NCI-H526 (cell line): ENCODE results near the gene MGAT3.
A peak's percentile ranks its signal among the peaks of the same experiment; 100 is the strongest.
"Not testable (repeated sequence)": the region's sequence is repeated elsewhere in the genome, so short reads cannot be mapped to it uniquely, and the experiment has no call there.

Experiments
- DNase-seq, 2 experiments: peaks; one replicate each; lab custom pipeline; 2025; lab: John Stamatoyannopoulos, UW

The MGAT3 gene

DNA sequence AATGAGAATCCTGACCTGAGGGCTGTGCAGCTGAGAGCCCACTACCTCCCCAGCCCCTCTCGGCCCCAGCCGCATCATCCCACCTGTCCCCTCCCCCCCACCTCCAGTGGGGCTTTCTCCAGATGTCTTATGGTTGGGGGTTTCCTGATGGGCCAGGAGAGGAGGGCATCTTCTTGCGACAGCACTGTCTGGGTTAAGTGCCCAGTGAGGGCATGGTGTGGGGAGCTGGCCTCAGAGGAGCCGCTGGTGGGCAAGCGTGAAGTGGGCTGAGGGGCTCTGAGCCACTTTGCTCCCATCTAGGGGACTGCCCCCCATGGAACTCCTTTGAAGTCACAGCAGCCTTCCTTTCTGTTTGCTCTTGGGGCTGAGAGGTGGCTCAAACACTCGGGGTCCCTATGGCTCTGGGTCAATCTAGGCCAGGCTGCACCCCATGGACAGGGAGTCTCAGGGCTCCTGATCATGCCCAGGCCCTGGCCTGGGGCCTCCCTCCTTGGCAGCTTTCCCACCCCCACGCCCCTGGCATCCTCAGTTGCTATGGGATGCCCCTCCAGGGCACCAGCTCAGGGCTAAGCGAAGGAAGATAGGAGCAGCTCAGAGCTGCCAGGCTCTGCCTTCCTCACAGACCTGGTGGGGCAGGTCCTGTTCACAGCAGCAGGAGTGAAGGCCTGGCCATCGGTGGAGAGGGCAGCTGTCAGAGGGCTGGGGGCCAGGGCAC is 34.3 kb downstream of the MGAT3 start:
- DNase-seq = no peak

DNA sequence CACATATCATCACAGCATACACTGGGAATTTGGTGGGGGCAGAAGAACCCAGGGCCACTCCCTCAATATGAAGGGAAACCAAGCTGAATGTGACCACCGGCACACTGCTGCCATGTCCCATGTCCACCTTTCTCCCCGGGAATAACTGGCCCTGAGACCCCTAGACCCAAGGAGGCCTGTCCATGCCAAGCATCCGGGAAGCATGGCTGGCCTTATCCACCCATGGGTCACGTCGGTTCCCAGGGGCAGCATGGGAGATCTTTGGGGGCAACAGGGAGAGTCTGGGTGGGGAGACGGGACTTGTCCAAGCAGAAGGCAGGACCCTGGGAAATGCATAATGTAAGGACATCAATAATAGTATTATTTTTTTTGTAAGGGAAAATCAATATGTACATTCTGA is 34.9 kb downstream of the MGAT3 start:
- DNase-seq = no peak

DNA sequence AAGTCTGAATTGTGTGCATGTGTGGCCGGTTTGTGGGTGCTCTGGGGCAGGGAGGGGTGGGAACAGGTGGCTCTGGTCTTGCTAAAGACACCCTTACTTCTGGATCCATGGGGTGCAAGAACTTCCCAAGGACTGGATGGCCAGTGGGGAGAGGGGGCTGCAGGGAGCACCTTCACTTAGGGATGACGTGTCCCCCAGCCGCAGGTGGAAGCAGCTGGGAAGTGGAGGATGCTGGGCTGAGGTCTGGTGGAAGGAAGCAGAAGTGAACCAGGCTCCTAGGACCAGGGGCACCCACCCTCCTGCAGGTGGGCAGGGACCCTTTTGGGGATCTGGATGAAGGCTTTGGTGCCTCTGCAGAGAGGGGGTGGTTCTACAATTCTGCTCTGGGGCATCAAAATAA is 35.4 kb downstream of the MGAT3 start:
- DNase-seq = no peak

DNA sequence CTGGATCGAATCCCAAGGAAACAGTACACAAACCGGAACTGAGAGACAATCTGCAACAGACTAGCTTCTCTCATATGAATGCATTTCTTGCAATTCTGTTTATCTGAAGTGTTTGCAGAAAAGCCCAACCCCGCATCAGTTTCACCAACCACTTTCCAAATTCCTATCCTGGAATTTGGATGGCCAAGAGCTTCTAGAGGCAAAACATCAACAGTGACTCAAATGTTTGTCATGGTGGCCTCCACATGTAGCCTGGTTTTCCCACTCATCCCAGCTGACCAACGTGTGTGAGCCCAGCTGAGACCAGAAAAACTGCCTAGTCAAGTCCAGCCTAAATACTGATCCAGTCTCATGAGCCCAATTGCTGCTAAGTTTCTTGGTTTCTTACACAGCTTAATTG is 36.9 kb downstream of the MGAT3 start:
- no peak for DNase-seq

DNA sequence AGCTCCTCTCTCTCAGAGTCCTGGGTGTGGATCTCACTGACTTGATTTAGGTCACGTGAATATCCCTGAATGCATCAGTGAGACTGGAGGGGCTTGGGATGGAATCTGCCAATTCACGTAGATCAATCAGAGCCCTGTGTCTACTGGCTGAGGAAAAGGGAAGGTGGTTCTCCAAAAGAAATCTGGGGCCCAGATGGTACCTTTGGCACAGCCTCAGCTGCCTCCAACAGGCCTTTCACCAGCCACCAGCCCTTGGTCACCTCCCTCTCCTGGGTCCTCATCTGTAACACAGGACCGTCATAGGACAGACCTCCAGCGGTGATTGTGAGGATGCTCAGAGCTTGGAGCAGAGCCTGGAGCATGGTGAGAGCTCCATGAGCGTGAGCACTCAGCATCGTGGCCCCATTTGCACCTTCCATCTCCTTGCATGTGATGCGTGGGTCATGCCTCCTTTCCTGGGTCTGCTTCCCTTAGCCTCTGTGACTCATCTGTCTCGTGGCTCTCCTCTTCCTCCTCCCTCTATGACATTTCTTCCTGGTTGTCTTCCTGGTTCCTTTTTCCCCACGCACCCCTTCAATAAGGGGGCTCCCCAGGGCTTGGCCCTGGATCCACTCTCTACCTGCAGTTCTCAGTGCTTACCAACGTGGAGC is 37.8 kb downstream of the MGAT3 start:
- DNase-seq = no peak

DNA sequence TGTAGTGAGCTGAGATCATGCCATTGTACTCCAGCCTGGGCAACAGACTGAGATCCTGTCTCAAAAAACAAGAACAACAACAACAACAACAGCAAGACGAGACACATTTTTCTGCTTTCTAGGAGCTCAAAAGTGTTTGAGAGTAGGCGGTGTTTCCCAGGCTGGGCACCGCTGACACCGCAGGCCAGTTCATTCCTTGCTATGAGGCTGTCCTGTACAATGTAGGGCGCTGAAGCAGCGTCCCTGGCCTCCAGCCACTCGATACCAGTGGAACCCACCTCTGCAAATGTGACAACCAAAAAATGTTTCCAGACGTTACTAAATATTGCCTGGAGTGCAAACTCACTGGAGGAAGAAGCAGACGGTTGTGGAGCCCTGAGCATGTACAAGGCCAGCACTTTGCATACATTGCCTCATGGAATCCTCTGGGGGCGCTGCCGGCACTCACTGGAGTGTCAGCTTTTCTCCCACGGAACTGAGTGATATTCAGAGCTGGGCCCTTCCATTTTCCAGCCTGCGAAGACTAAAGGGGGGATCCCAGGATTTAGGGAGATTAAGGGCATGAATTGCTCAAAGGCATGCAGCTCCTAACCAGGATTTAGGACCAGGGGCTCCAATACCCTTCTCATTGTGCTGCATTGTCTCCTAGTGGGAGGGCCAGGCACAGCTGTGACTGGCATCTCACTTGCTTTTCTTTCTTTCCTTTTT is 39.5 kb downstream of the MGAT3 start:
- DNase-seq = peak; percentile 28 to 85

DNA sequence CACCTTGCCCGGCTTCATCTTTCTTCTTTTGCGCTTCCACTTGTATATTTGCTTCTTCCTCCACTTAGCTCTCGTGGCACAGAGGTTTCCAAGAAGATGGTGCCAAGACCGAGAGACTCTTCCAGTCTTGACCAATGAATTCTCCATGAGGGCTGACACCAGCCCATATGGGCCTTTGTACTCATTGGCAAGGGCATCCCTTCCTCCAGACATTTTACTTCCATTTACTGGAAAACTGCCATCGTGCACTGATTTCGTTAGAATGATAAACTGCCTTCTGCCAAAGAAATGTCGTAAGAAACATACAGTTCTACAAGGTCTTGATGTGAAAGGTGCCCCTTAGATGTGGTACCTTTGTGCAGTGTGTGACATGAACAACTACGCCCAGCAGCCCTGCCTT is 40.6 kb downstream of the MGAT3 start:
- no peak for DNase-seq

DNA sequence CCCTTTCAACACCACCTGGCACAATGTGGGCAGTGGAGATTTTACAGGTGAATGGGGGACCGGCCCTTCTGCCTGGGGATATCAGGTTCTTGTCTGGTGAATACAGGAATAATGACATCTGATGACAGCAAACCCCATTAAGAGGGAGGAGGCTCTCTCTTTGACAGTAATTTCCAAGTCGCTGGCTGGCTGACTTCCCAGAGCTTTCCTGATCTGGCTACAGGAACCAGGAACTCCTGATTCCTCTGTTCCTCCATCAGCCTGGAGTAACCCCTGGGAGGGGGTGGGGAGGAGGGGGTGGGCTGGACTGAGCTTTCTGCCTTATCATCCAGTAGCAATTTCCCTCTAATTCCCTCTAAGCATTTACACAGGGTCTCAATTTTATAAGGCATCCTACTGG is 41.6 kb downstream of the MGAT3 start:
- no peak for DNase-seq

DNA sequence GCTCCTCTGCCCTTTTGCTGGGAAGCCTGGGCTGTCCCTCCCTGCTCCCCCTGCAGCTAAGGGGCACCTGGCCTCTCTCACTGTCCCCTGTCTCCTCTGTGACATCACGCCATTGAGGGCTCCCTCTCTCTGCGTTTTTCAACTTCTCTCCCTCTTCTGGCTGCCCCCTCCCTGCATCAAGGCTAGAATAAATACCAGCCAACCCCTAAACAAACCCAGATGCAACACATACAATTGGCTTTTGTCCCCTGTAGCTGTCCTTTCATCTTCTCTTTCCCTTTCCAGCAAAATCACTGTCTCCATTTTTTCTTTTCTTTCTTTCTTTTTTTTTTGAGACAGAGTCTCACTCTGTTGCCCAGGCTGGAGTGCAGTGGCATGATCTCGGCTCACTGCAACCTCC is 42.0 kb downstream of the MGAT3 start:
- DNase-seq = no peak

DNA sequence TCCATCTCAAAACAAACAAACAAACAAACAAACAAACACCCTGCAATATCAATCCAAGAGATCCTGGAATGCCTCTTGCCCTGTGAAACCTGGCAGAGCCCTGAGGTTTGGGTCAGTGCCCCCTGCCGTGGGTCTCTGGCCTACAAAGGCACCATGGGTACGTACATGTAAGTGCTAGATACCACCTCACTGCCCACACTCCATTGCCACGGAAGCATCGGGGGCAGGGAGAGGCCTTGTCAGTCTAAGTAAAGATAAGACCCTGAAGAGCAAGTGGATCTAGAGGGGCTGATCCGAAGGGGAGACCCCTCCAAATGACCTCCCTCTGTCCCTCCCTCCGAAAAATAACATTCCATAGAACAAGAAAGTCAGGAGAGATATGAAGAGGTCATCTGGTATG is 43.3 kb downstream of the MGAT3 start:
- DNase-seq = no peak

DNA sequence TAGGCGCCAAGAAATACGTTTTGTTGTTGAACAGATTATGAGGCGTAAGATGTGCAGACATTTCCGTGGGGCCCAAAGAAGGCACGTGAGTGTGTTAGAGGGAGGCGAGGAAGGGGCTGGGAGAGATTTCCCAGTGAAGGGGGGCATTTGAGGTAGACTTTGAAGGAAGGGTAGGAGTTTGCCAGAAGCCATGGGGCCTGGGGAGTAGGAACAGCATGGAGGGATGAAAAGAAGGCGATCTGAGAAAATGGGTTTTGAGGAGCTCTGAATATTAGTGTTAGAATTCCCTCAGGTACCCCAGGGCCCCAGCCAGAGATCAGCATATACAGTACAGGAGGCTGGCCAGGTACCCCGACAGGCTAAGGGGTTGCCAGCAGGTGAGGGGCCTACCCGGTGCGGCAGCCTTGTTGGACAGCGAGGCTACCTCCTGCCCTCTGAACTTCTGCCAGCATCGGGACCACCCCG is 44.9 kb downstream of the MGAT3 start:
- DNase-seq = no peak

DNA sequence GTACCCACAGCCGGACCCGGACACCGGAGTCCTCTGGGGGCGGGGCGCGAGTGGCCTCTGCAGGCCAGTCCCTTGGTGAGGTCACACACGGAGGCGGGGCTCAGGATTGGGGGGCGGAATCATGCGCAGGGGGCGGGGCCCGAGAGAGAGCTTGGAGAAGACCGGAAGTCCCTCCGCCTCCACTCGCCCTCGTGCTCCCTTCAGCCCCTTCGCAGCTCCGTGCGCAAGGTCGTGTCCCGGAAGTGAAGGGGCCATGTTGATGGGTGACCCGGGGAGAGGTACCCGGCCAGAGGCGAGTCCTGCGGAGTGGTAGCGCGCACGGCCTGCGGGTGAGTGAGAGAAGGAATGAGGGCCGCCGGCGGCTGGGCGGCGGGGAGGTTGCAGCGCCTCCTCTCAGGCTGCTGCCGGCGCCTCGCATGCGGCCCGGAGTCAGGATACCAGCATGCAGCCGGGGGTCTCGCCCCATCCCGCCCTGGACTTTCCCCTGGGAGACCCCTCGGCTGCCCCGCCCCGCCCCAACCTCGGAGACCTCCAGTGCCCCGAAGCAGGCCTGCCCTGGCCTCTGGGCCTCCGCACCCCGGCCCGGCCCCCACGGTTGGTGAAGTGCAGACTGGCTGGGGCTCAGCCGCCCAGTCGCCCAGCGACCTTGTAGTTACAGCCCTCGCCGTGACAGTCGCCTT is 45.4 kb downstream of the MGAT3 start, which contains the start of gene MIEF1:
Gene MIEF1 (plus strand): TSS at position 182 of the 680 bp plus-strand sequence. CDS start 9,005 bp downstream, outside the sequence.
- DNase-seq = peak; percentile 88 to 95

DNA sequence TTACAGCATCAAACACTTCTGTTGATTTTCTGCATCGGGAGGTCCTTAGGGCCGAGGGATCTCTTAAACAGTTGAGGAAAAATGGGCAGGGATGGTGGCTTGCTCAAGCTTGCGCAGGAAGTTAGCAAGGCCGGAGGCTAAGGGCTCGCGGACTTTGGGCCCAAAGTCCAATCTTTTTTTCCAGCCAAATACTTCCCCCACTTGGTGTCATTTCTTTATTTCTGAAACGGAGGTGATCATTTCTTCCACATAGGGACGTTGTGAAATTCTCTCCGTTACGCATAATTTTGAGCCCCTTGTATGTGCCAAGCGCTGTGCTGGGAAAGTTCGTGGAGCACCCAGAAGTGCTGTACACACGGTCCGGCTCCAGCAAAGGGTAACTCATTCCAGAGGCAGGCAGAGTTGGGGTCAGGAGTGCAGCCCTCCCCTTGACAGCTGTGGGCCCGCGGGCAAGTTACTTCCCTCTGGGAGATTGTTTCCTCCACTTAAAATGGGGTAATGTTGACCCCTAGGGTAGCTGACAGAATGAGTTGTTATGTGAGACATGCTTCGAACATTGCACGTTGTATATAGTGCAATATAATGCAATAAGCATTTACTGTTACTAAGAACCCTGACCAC is 46.1 kb downstream of the MGAT3 start:
- DNase-seq = no peak

DNA sequence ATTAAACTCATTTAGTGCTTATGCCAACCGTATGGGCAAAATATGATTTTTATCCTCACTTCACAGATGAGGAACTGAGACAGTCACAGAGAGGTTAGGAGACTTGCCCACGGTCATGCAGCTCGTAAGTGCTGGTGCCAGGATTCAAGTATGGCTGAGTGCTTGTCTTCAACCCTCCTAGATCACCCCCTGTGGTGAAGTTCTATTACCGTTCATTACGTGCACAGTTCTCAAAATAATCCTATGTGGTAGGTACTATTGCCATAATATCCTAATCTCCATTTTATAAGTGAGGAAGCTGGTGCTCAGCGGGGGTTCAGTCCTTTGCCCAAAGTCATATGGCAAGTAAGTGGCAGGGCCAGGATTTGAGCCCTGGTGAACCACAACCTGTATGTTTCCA is 46.8 kb downstream of the MGAT3 start:
- DNase-seq = no peak

DNA sequence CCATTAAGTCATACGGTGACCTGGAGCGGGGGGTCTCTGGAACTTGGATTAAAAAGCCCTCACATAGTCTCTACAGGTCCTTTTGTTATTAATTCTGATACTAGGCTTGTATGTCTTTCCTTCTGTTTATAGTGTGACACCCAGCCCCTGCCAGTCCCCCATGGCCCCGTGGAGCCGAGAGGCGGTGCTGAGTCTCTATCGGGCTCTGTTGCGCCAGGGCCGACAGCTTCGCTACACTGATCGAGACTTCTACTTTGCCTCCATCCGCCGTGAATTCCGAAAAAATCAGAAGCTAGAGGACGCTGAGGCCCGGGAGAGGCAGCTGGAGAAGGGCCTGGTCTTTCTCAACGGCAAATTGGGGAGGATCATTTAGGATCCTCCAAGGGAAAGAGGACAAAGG is 47.3 kb downstream of the MGAT3 start:
- DNase-seq = no peak

DNA sequence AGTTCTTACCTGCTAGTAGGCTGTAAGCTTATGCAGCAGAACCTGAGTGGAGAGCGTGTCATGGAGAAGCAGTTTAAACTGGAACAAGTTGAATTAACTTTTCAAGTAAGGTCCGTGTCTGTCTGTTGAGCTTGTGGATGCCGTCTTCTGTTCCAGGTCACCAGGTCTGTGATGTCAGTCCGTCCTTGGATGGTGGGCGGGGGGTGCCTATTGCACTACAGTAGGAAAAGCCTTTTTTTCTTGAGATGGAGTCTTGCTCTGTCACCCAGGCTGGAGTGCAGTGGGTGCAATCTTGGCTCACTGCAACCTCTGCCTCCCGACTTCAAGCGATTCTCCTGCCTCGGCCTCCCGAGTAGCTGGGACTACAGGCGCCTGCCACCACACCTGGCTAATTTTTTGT is 50.2 kb downstream of the MGAT3 start:
- DNase-seq = not testable (repeated sequence)

DNA sequence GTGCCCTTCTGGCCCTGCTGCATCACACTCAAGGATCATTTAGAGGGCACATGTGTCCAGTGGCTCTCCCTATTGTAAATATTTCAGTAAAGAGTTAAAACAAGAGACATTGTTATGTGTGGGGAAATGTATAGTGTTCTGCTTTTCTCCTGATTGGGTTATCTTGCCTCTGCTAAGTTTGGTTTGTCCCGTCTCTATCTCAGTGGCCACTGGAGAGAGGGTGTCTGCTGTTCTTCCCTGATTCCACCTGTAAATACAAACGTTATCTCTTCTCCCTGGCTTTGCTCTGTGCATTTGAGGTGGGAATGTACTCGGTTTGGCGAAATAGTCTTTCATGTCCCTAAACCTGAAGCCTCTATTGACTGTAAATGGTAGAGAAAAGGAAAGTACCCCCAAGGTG is 51.6 kb downstream of the MGAT3 start:
- no peak for DNase-seq

DNA sequence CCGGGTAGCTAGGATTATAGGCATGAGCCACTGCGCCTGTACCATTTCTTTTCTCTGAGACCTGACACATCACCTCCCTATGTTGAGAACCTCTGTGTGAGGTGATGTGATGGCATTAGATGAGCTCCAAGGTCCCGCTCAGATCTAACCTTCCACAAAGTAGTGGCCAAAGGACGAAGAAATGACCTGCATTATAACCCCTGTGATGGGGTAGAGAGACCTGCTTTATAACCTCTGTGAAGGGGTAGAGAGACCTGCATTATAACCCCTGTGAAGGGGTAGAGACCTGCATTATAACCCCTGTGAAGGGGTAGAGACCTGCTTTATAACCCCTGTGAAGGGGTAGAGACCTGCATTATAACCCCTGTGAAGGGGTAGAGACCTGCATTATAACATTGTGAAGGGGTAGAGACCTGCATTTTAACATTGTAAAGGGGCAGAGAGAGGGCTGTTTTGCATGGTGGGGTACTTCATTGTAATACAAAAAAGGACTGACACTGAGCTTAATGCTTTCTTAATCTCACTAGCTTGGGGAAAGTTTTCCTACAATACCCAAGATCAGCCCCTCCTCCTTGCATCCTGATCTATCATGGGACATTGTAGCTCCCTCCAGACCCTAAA is 53.8 kb downstream of the MGAT3 start:
- DNase-seq = no peak

DNA sequence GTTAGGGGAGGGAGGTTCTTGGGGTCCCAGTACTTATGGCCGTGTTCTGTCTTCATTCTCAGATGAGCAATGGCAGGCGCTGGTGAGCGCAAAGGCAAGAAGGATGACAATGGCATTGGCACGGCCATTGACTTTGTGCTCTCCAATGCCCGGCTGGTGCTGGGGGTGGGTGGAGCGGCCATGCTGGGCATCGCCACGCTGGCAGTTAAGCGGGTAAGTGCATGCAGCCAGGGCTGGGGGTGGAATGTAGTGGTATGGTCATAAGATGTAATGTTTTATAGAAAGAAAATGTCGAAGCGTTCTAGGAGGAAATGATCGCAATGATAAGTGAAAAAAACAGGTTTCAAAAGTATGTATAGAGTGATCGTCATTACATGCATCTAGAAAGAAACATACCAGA is 54.4 kb downstream of the MGAT3 start:
- DNase-seq = no peak

DNA sequence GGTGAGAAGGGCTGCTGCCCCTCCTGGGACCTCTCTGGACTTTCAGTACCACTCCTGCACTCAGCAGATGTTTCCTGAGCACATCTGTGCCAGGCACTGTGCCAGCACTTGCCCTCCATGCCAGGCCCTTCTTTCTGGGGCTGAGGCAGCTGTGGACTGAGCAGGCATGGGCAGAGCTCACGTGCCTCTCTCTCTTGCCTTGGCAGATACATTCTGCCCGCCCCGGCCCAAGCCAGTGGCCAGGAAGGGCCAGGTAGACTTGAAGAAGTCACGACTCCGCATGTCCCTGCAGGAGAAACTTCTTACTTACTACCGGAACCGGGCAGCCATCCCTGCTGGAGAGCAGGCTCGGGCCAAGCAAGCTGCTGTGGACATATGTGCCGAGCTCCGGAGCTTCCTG is 55.2 kb downstream of the MGAT3 start:
- no peak for DNase-seq

DNA sequence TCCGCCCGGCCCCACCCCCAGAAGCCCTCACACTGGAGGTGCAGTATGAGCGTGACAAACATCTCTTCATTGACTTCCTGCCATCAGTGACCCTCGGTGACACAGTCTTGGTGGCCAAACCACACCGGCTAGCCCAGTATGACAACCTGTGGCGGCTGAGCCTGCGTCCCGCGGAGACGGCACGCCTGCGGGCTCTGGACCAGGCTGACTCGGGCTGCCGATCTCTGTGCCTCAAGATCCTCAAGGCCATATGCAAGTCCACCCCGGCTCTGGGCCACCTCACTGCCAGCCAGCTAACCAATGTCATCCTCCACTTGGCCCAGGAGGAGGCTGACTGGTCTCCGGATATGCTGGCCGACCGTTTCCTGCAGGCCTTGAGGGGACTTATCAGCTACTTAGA is 57.0 kb downstream of the MGAT3 start:
- DNase-seq = no peak
